HepG2 (cell line): ENCODE data around the gene RASL10B. TPM values are rescaled to one million over a fixed set of nuclear protein-coding genes. Genes with fewer than 3 reads are reported as not detected.

Experiments
- ATAC-seq: fragments of 200-7000 bp; cut with Tn5 transposase; 3 replicates; pipeline ENCODE4 v1.9.1; 2020; ENCODE audit warnings: mild to moderate bottlenecking, moderate library complexity
- BruUV-seq: library from RNA; stranded (reverse); fragments of 400-500 nt; replicated peaks from 2 replicates; lab custom pipeline; 2021; lab: Mats Ljungman, UMichigan
- CTCF ChIA-PET: fragments of 300-600 bp; formaldehyde crosslinking; extraction: SDS; loops from one replicate; lab custom pipeline; 2021; ENCODE audit warnings: low total read pairs, inconsistent platforms, low intra/inter-chr PET ratio; lab: Yijun Ruan, JAX
- POLR2A ChIA-PET: fragments of 350-600 bp; sonication (Branson Sonifier 250); formaldehyde crosslinking; loops from one replicate; lab custom pipeline; 2020; ENCODE audit warnings: antibody characterized with exemption, inconsistent platforms; lab: Yijun Ruan, JAX
- DNase-seq: peaks from one replicate; pipeline ENCODE4 v3.0.0-alpha.2; 2015; ENCODE audit warnings: low spot score
- FAIRE-seq: peaks from 3 replicates; lab custom pipeline; 2011; peaks lifted over from hg19 to GRCh38; lab: Jason Lieb, UNC
- H2AFZ ChIP-seq: one replicate; pipeline ENCODE4 v1.6.1; 2011; ENCODE audit warnings: low read length, inconsistent platforms
- H3K27ac ChIP-seq: fragments of 300-600 bp; 3 replicates; pipeline ENCODE4 v1.8.0; 2011; ENCODE audit warnings: mixed run types, mild to moderate bottlenecking, mixed read lengths, low read length, inconsistent platforms; ENCODE audit not compliant: insufficient read depth; ENCODE audit errors: extremely low read length
- H3K27me3 ChIP-seq, 2 experiments: fragments of 200-600 bp in 1 of 2; 2 replicates in 1 of 2; 3 replicates in 1 of 2; pipeline versions ENCODE4 v1.6.0 to v1.8.0; 2011; ENCODE audit warnings: low read length in 2 of 2, mild to moderate bottlenecking in 2 of 2, moderate library complexity in 2 of 2, inconsistent platforms in 1 of 2; ENCODE audit not compliant: insufficient read depth in 2 of 2, control insufficient read depth in 1 of 2
- H3K36me3 ChIP-seq, 2 experiments: fragments of 200-600 bp in 1 of 2; replicated peaks in 1 of 2; 2 replicates in 1 of 2; 3 replicates in 1 of 2; pipeline versions ENCODE4 v1.5.1 to v1.8.0; 2011; ENCODE audit warnings: low read length in 2 of 2, inconsistent platforms in 1 of 2; ENCODE audit not compliant: insufficient read depth in 2 of 2, control insufficient read depth in 1 of 2
- H3K4me1 ChIP-seq: 2 replicates; pipeline ENCODE4 v1.5.1; 2012; ENCODE audit warnings: low read length, inconsistent platforms; ENCODE audit not compliant: insufficient read depth
- H3K4me2 ChIP-seq: 2 replicates; pipeline ENCODE4 v1.6.0; 2011; ENCODE audit warnings: low read depth, low read length, inconsistent platforms
- H3K4me3 ChIP-seq, 3 experiments: fragments of 200-600 bp in 1 of 3; sonication (generic), shearing (Covaris generic) in 1 of 3; replicated peaks in 1 of 3; 2 replicates each; pipeline ENCODE4 v1.5.1; 2011 to 2016; ENCODE audit warnings: low read length in 3 of 3, inconsistent platforms in 2 of 3, low read depth in 2 of 3, mild to moderate bottlenecking in 2 of 3, control low read depth in 1 of 3, mixed read lengths in 1 of 3; ENCODE audit not compliant: insufficient read depth in 1 of 3
- H3K79me2 ChIP-seq: one replicate; pipeline ENCODE4 v1.6.1; 2011; ENCODE audit warnings: low read length, inconsistent platforms; ENCODE audit not compliant: insufficient read depth
- H3K9ac ChIP-seq: 2 replicates; pipeline ENCODE4 v1.6.0; 2011; ENCODE audit warnings: mild to moderate bottlenecking, low read depth, low read length, inconsistent platforms; ENCODE audit not compliant: insufficient read depth
- H3K9me3 ChIP-seq: 2 replicates; pipeline ENCODE4 v1.5.1; 2012; ENCODE audit warnings: mild to moderate bottlenecking, low read length
- H4K20me1 ChIP-seq: 2 replicates; pipeline ENCODE4 v1.6.0; 2011; ENCODE audit warnings: inconsistent platforms, mild to moderate bottlenecking, low read length, moderate library complexity; ENCODE audit not compliant: insufficient read depth
- KDM4B ChIP-seq: sonication (generic); formaldehyde crosslinking; IDR thresholded peaks from 2 replicates; pipeline ENCODE4 v1.4.0; 2020; ENCODE audit warnings: missing genetic modification reagents
- KMT2B ChIP-seq: IDR thresholded peaks from 2 replicates; pipeline ENCODE4 v1.6.1; 2016; ENCODE audit warnings: missing genetic modification reagents, missing compliant biosample characterization
- TRIM24 ChIP-seq: sonication (generic); formaldehyde crosslinking; IDR thresholded peaks from 2 replicates; pipeline ENCODE4 v1.8.0; 2022; ENCODE audit warnings: mild to moderate bottlenecking, missing genetic modification reagents
- ZBTB7A ChIP-seq: sonication (generic); formaldehyde crosslinking; IDR thresholded peaks from 2 replicates; pipeline ENCODE4 v1.8.0; 2022; ENCODE audit warnings: mild to moderate bottlenecking, missing genetic modification reagents
- ZNF124 ChIP-seq: sonication (generic); formaldehyde crosslinking; IDR thresholded peaks from 2 replicates; pipeline ENCODE4 v1.4.0; 2020; ENCODE audit warnings: missing genetic modification reagents
- ZNF547 ChIP-seq: sonication (generic); formaldehyde crosslinking; IDR thresholded peaks from 2 replicates; pipeline ENCODE4 v1.5.1; 2020; ENCODE audit warnings: mild to moderate bottlenecking, missing genetic modification reagents
- ZNF780A ChIP-seq: sonication (generic); formaldehyde crosslinking; IDR thresholded peaks from 2 replicates; pipeline ENCODE4 v1.8.0; 2022; ENCODE audit warnings: mild to moderate bottlenecking, missing genetic modification reagents, moderate library complexity
- WGBS: methylation state at CpG from one replicate; pipeline ENCODE4 v1.1.6; 2017; ENCODE audit warnings: low lambda C conversion rate; 5-methylcytosine and 5-hydroxymethylcytosine counted together
- in situ Hi-C: cut with HindIII; loops from 2 replicates; pipeline ENCODE4 v1.10.0; 2017; ENCODE audit warnings: low pct_unique_long_range_greater_than_20kb; ENCODE audit not compliant: extremely low pct_ligation_motif_present
- intact Hi-C: fragments of 100-400 bp; cut with micrococcal nuclease; formaldehyde crosslinking; loops from one replicate; pipeline ENCODE4 v1.10.0; 2022; ENCODE audit not compliant: unreplicated experiment
- polyA plus RNA-seq, 8 experiments: library from polyadenylated mRNA; depleted of rRNA in 3 of 8; stranded (reverse) in 7 of 8; unstranded in 1 of 8; fragments of >200 nt; fragmentation: Illumina TruSeq in 4 of 8; extraction: Trizol in 4 of 8; gene quantifications; 2 replicates each; pipeline versions ENCODE4 v1.2.1 to v1.2.3, GENCODE V29; 2011 to 2016; ENCODE audit warnings: low read depth in 4 of 8, missing spikeins in 1 of 8, mixed read lengths in 1 of 8; ENCODE audit not compliant: insufficient read depth in 1 of 8
- total RNA-seq, 5 experiments: library from RNA; depleted of rRNA; stranded (reverse); fragments of >200 nt; fragmentation: Illumina TruSeq; extraction: Trizol; gene quantifications; 2 replicates each; pipeline ENCODE4 v1.2.3, GENCODE V29; 2016; ENCODE audit warnings: low read depth in 1 of 5
- TF ChIP-seq, protein P1 (sequence below): sonication (generic); formaldehyde crosslinking; IDR thresholded peaks from 2 replicates; pipeline ENCODE4 v1.5.0; 2020; ENCODE audit warnings: mild to moderate bottlenecking, missing genetic modification reagents, moderate library complexity
- TF ChIP-seq, protein P2 (sequence below): sonication (generic); formaldehyde crosslinking; IDR thresholded peaks from 2 replicates; pipeline ENCODE4 v1.9.0; 2021; ENCODE audit warnings: missing genetic modification reagents, borderline replicate concordance
- TF ChIP-seq, protein P3 (sequence below): sonication (generic); formaldehyde crosslinking; IDR thresholded peaks from 2 replicates; pipeline ENCODE4 v1.4.0; 2020; ENCODE audit warnings: missing genetic modification reagents

Gene RASL10B
- total and polyA plus RNA-seq, 2 of the 13 experiments (the other 11 are each of a cell fraction or from before 2014, with no cell fraction given), result 8.8 to 11.0 TPM

- TF ChIP-seq, protein P1, sequence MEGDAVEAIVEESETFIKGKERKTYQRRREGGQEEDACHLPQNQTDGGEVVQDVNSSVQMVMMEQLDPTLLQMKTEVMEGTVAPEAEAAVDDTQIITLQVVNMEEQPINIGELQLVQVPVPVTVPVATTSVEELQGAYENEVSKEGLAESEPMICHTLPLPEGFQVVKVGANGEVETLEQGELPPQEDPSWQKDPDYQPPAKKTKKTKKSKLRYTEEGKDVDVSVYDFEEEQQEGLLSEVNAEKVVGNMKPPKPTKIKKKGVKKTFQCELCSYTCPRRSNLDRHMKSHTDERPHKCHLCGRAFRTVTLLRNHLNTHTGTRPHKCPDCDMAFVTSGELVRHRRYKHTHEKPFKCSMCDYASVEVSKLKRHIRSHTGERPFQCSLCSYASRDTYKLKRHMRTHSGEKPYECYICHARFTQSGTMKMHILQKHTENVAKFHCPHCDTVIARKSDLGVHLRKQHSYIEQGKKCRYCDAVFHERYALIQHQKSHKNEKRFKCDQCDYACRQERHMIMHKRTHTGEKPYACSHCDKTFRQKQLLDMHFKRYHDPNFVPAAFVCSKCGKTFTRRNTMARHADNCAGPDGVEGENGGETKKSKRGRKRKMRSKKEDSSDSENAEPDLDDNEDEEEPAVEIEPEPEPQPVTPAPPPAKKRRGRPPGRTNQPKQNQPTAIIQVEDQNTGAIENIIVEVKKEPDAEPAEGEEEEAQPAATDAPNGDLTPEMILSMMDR (CRISPR knock-in tag), result peak; percentile 42
- TF ChIP-seq, all 625 proteins: peak for 4
Observed at GRCh38 chr17:35769895-35770486, 38.6 kb downstream of the RASL10B start (continued).

DNA sequence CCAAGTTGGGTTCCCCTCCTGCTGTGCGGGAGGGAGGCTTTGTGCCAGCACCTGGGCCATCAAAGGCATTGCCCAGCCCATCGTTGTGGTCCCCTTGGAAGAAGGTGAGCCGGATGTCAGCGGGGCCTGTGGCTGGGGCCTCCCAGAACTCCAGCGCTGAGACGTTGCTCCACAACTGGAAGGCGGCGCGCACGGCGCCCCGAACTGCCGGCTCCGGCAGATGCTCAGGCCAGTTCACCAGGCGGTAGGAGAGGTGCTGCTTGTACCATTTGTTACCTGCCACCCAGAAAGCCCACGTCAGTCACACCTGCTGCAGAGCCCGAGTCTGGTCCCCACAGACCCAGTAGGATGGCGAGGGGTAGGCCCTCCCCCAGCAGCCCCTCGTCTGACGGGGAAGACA lies 41.7 kb downstream of the RASL10B start:
- no peak overlapping the region for H2AFZ ChIP-seq
- in situ Hi-C loops, result no loop called here
- H3K79me2 ChIP-seq, result no peaks in the 10 kb centered on the region
- no peak overlapping the region for H3K9ac ChIP-seq
- no peak for DNase-seq
- H3K36me3 ChIP-seq, result no peaks in the 10 kb centered on the region
- no peak overlapping the region for H3K4me3 ChIP-seq
- peaks cover 1 to 49% of the 10 kb centered on the region in 2 experiments; a peak in 3 of 5 replicates for H3K27me3 ChIP-seq
- no peaks in the 10 kb centered on the region for H3K4me1 ChIP-seq
- H3K27ac ChIP-seq, result no peak overlapping the region
- no peak for FAIRE-seq
- no peak for ATAC-seq
- H3K9me3 ChIP-seq, result no peaks in the 10 kb centered on the region
- TF ChIP-seq, protein P2, sequence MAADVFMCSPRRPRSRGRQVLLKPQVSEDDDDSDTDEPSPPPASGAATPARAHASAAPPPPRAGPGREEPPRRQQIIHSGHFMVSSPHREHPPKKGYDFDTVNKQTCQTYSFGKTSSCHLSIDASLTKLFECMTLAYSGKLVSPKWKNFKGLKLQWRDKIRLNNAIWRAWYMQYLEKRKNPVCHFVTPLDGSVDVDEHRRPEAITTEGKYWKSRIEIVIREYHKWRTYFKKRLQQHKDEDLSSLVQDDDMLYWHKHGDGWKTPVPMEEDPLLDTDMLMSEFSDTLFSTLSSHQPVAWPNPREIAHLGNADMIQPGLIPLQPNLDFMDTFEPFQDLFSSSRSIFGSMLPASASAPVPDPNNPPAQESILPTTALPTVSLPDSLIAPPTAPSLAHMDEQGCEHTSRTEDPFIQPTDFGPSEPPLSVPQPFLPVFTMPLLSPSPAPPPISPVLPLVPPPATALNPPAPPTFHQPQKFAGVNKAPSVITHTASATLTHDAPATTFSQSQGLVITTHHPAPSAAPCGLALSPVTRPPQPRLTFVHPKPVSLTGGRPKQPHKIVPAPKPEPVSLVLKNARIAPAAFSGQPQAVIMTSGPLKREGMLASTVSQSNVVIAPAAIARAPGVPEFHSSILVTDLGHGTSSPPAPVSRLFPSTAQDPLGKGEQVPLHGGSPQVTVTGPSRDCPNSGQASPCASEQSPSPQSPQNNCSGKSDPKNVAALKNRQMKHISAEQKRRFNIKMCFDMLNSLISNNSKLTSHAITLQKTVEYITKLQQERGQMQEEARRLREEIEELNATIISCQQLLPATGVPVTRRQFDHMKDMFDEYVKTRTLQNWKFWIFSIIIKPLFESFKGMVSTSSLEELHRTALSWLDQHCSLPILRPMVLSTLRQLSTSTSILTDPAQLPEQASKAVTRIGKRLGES, result no peak
- TF ChIP-seq, protein P3, sequence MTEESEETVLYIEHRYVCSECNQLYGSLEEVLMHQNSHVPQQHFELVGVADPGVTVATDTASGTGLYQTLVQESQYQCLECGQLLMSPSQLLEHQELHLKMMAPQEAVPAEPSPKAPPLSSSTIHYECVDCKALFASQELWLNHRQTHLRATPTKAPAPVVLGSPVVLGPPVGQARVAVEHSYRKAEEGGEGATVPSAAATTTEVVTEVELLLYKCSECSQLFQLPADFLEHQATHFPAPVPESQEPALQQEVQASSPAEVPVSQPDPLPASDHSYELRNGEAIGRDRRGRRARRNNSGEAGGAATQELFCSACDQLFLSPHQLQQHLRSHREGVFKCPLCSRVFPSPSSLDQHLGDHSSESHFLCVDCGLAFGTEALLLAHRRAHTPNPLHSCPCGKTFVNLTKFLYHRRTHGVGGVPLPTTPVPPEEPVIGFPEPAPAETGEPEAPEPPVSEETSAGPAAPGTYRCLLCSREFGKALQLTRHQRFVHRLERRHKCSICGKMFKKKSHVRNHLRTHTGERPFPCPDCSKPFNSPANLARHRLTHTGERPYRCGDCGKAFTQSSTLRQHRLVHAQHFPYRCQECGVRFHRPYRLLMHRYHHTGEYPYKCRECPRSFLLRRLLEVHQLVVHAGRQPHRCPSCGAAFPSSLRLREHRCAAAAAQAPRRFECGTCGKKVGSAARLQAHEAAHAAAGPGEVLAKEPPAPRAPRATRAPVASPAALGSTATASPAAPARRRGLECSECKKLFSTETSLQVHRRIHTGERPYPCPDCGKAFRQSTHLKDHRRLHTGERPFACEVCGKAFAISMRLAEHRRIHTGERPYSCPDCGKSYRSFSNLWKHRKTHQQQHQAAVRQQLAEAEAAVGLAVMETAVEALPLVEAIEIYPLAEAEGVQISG (CRISPR knock-in tag), result no peak
- TF ChIP-seq ZBTB7A (CRISPR knock-in tag), result no peak
- no peak for TF ChIP-seq ZNF547 (CRISPR knock-in tag)
- TF ChIP-seq KDM4B (CRISPR knock-in tag), result no peak
- no peak for TF ChIP-seq ZNF780A (CRISPR knock-in tag)
- no peak for TF ChIP-seq ZNF124 (CRISPR knock-in tag)
- TF ChIP-seq TRIM24 (CRISPR knock-in tag), result no peak
- TF ChIP-seq KMT2B (CRISPR knock-in tag), result no peak
- TF ChIP-seq, all 625 proteins: peak for 0
- no TSS peak for BruUV-seq
- ChIA-PET CTCF (no interaction called here), POLR2A (no interaction called here)
- Histone ChIP-seq H3K4me2 (no peak overlapping the region), H4K20me1 (no peaks in the 10 kb centered on the region)
- intact Hi-C loops, result no loop called here
- 23% methylated on average over 8 of the region's 20 CpGs for WGBS
